WTC11 (cell line): ENCODE results near the gene CPB1. TPM values are rescaled to one million over a fixed set of nuclear protein-coding genes. Genes with fewer than 3 reads are reported as not detected.

Source experiments
- ATAC-seq: fragments of 200-7000 bp; cut with Tn5 transposase; 2 replicates; pipeline ENCODE4 v1.10.0; 2021; ENCODE audit warnings: mild to moderate bottlenecking, moderate library complexity
- CTCF ChIA-PET: fragments of 300-600 bp; sonication (Branson Sonifier 250); formaldehyde crosslinking; loops from one replicate; lab custom pipeline; 2021; ENCODE audit warnings: antibody characterized with exemption; lab: Charles Lee
- POLR2A ChIA-PET: fragments of 350-600 bp; sonication (Branson Sonifier 250); formaldehyde crosslinking; loops from one replicate; lab custom pipeline; 2021; ENCODE audit warnings: antibody characterized with exemption; lab: Charles Lee
- DNase-seq: peaks from one replicate; pipeline ENCODE4 v3.0.0; 2021; ENCODE audit warnings: low spot score
- H3K27ac Mint-ChIP-seq: 2 replicates; pipeline ENCODE4 v1.8.0; 2021; ENCODE audit warnings: mixed read lengths
- H3K27me3 Mint-ChIP-seq: 2 replicates; pipeline ENCODE4 v1.8.0; 2021; ENCODE audit warnings: low read depth, mild to moderate bottlenecking, moderate library complexity, mixed read lengths
- H3K36me3 Mint-ChIP-seq: 2 replicates; pipeline ENCODE4 v1.8.0; 2021; ENCODE audit warnings: mixed read lengths
- H3K4me1 Mint-ChIP-seq: 2 replicates; pipeline ENCODE4 v1.8.0; 2022; ENCODE audit warnings: mixed read lengths
- H3K4me3 Mint-ChIP-seq: 2 replicates; pipeline ENCODE4 v1.8.0; 2021; ENCODE audit warnings: mild to moderate bottlenecking, moderate library complexity, mixed read lengths
- H3K9me3 Mint-ChIP-seq: 2 replicates; pipeline ENCODE4 v1.8.0; 2021; ENCODE audit warnings: mixed read lengths
- HMGA2 ChIP-seq: fragments of 250-450 bp; sonication (Bioruptor Pico); IDR thresholded peaks from 2 replicates; pipeline ENCODE4 v1.4.0; 2021; ENCODE audit warnings: mild to moderate bottlenecking, moderate library complexity
- HMGXB4 ChIP-seq: sonication (generic); formaldehyde crosslinking; IDR thresholded peaks from 2 replicates; pipeline ENCODE4 v1.8.1; 2023; ENCODE audit warnings: mild to moderate bottlenecking, moderate library complexity, missing genetic modification reagents
- IRF1 ChIP-seq: sonication (generic); formaldehyde crosslinking; IDR thresholded peaks from 2 replicates; pipeline ENCODE4 v1.8.0; 2023; ENCODE audit warnings: missing genetic modification reagents
- JUN ChIP-seq: sonication (generic); formaldehyde crosslinking; IDR thresholded peaks from 2 replicates; pipeline ENCODE4 v1.8.0; 2023; ENCODE audit warnings: mild to moderate bottlenecking, missing genetic modification reagents
- MLX ChIP-seq: sonication (generic); formaldehyde crosslinking; IDR thresholded peaks from 2 replicates; pipeline ENCODE4 v1.8.1; 2023; ENCODE audit warnings: mild to moderate bottlenecking, missing genetic modification reagents, moderate library complexity
- NR3C1 ChIP-seq: sonication (generic); formaldehyde crosslinking; conservative IDR thresholded peaks from 2 replicates; pipeline ENCODE4 v1.8.1; 2023; ENCODE audit warnings: low read depth, mild to moderate bottlenecking, missing genetic modification reagents
- OVOL2 ChIP-seq: fragments of 250-450 bp; sonication (Bioruptor Pico); IDR thresholded peaks from 2 replicates; pipeline ENCODE4 v1.9.0; 2021; ENCODE audit warnings: mild to moderate bottlenecking, borderline replicate concordance
- TCF7 ChIP-seq: sonication (generic); formaldehyde crosslinking; IDR thresholded peaks from 2 replicates; pipeline ENCODE4 v1.8.0; 2022; ENCODE audit warnings: mild to moderate bottlenecking, low read depth, missing genetic modification reagents, moderate library complexity
- TP53 ChIP-seq: sonication (generic); formaldehyde crosslinking; IDR thresholded peaks from 2 replicates; pipeline ENCODE4 v1.8.1; 2023; ENCODE audit warnings: mild to moderate bottlenecking, missing genetic modification reagents
- ZNF263 ChIP-seq: sonication (generic); formaldehyde crosslinking; IDR thresholded peaks from 2 replicates; pipeline ENCODE4 v1.8.1; 2022; ENCODE audit warnings: low read depth, mild to moderate bottlenecking, moderate library complexity, missing genetic modification reagents
- ZNF512 ChIP-seq: sonication (generic); formaldehyde crosslinking; IDR thresholded peaks from 2 replicates; pipeline ENCODE4 v1.8.1; 2022; ENCODE audit warnings: missing genetic modification reagents, borderline replicate concordance
- ZNF671 ChIP-seq: fragments of 250-450 bp; sonication (Bioruptor Pico); IDR thresholded peaks from 2 replicates; pipeline ENCODE4 v1.8.0; 2021; ENCODE audit warnings: mild to moderate bottlenecking
- total RNA-seq: library from RNA; stranded (reverse); gene quantifications from 3 replicates; pipeline ENCODE4 v1.2.3, GENCODE V29; 2021
- TF ChIP-seq, protein P1 (sequence below): sonication (generic); formaldehyde crosslinking; IDR thresholded peaks from 2 replicates; pipeline ENCODE4 v1.8.1; 2022; ENCODE audit warnings: mild to moderate bottlenecking, missing genetic modification reagents, moderate library complexity, borderline replicate concordance
- TF ChIP-seq, protein P2 (sequence below): sonication (generic); formaldehyde crosslinking; IDR thresholded peaks from 2 replicates; pipeline ENCODE4 v1.8.0; 2023; ENCODE audit warnings: mild to moderate bottlenecking, missing genetic modification reagents
- TF ChIP-seq, protein P3 (sequence below): sonication (generic); formaldehyde crosslinking; IDR thresholded peaks from 2 replicates; pipeline ENCODE4 v1.8.1; 2023; ENCODE audit warnings: mild to moderate bottlenecking, missing genetic modification reagents, borderline replicate concordance
- TF ChIP-seq, protein P4 (sequence below): sonication (generic); formaldehyde crosslinking; IDR thresholded peaks from 2 replicates; pipeline ENCODE4 v1.8.0; 2022; ENCODE audit warnings: mild to moderate bottlenecking, missing genetic modification reagents

Gene CPB1
- total RNA-seq, 1 experiment from 2014 or later: 5.0 TPM

GRCh38 chr3:148863814-148864213 lies 36.2 kb downstream of the CPB1 start:
- ATAC-seq (no peak), DNase-seq (no peak)
- Mint-ChIP-seq H3K4me3 (no peak overlapping the region), H3K27me3 (no peaks in the 10 kb centered on the region), H3K9me3 (no peaks in the 10 kb centered on the region), H3K4me1 (no peaks in the 10 kb centered on the region), H3K27ac (no peak overlapping the region), H3K36me3 (no peaks in the 10 kb centered on the region)
- TF ChIP-seq ZNF671 (CRISPR knock-in tag) (no peak), JUN (CRISPR knock-in tag) (no peak), NR3C1 (CRISPR knock-in tag) (no peak), ZNF512 (CRISPR knock-in tag) (no peak), TCF7 (CRISPR knock-in tag) (no peak), IRF1 (CRISPR knock-in tag) (no peak), MLX (no peak)
- TF ChIP-seq, protein P1, sequence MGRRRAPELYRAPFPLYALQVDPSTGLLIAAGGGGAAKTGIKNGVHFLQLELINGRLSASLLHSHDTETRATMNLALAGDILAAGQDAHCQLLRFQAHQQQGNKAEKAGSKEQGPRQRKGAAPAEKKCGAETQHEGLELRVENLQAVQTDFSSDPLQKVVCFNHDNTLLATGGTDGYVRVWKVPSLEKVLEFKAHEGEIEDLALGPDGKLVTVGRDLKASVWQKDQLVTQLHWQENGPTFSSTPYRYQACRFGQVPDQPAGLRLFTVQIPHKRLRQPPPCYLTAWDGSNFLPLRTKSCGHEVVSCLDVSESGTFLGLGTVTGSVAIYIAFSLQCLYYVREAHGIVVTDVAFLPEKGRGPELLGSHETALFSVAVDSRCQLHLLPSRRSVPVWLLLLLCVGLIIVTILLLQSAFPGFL (CRISPR knock-in tag): no peak
- TF ChIP-seq, protein P2, sequence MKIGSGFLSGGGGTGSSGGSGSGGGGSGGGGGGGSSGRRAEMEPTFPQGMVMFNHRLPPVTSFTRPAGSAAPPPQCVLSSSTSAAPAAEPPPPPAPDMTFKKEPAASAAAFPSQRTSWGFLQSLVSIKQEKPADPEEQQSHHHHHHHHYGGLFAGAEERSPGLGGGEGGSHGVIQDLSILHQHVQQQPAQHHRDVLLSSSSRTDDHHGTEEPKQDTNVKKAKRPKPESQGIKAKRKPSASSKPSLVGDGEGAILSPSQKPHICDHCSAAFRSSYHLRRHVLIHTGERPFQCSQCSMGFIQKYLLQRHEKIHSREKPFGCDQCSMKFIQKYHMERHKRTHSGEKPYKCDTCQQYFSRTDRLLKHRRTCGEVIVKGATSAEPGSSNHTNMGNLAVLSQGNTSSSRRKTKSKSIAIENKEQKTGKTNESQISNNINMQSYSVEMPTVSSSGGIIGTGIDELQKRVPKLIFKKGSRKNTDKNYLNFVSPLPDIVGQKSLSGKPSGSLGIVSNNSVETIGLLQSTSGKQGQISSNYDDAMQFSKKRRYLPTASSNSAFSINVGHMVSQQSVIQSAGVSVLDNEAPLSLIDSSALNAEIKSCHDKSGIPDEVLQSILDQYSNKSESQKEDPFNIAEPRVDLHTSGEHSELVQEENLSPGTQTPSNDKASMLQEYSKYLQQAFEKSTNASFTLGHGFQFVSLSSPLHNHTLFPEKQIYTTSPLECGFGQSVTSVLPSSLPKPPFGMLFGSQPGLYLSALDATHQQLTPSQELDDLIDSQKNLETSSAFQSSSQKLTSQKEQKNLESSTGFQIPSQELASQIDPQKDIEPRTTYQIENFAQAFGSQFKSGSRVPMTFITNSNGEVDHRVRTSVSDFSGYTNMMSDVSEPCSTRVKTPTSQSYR (CRISPR knock-in tag): no peak
- TF ChIP-seq, protein P3, sequence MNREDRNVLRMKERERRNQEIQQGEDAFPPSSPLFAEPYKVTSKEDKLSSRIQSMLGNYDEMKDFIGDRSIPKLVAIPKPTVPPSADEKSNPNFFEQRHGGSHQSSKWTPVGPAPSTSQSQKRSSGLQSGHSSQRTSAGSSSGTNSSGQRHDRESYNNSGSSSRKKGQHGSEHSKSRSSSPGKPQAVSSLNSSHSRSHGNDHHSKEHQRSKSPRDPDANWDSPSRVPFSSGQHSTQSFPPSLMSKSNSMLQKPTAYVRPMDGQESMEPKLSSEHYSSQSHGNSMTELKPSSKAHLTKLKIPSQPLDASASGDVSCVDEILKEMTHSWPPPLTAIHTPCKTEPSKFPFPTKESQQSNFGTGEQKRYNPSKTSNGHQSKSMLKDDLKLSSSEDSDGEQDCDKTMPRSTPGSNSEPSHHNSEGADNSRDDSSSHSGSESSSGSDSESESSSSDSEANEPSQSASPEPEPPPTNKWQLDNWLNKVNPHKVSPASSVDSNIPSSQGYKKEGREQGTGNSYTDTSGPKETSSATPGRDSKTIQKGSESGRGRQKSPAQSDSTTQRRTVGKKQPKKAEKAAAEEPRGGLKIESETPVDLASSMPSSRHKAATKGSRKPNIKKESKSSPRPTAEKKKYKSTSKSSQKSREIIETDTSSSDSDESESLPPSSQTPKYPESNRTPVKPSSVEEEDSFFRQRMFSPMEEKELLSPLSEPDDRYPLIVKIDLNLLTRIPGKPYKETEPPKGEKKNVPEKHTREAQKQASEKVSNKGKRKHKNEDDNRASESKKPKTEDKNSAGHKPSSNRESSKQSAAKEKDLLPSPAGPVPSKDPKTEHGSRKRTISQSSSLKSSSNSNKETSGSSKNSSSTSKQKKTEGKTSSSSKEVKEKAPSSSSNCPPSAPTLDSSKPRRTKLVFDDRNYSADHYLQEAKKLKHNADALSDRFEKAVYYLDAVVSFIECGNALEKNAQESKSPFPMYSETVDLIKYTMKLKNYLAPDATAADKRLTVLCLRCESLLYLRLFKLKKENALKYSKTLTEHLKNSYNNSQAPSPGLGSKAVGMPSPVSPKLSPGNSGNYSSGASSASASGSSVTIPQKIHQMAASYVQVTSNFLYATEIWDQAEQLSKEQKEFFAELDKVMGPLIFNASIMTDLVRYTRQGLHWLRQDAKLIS (CRISPR knock-in tag): no peak
- CTCF ChIA-PET: interaction anchor here (2.5 to 3.4 kb wide), 2 partner anchors 79 to 137 kb away, joined by 7 to 19 read pairs; no protein-coding TSS in a partner anchor
- POLR2A ChIA-PET: no interaction called here

DNA sequence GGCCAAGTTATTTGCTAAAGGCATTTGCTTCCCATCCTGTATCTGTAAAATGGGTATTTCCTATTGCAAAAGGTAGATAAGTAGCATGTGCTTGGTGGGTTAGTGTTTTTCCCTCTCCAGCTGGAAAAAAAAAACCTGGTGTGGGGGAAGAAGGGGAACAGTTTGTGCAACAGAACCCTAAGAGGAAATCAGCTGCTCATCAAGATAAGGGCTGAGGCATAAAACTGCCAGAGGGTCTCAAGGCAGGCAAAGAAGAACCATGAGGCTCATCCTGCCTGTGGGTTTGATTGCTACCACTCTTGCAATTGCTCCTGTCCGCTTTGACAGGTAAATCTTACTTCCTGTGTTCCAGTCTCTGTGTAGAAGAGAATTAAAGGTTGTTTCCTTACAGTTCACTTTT lies 37.4 kb downstream of the CPB1 start, which contains the start of gene CPA3:
TSS of gene CPA3 (plus strand) at position 248 of the 400 bp plus-strand sequence. CDS start at position 260, 12 bp downstream.
- Mint-ChIP-seq H3K36me3 (no peaks in the 10 kb centered on the region), H3K9me3 (no peaks in the 10 kb centered on the region), H3K4me3 (no peak within 1 kb of the TSS), H3K27ac (no peak within 1 kb of the TSS), H3K27me3 (no peaks in the 10 kb centered on the region), H3K4me1 (no peaks in the 10 kb centered on the region)
- CTCF ChIA-PET: no interaction called here
- no peak for TF ChIP-seq HMGA2 (CRISPR knock-in tag)
- TF ChIP-seq HMGXB4 (CRISPR knock-in tag): no peak
- no peak for TF ChIP-seq ZNF263 (CRISPR knock-in tag)
- no peak for TF ChIP-seq OVOL2 (CRISPR knock-in tag)
- TF ChIP-seq, protein P4, sequence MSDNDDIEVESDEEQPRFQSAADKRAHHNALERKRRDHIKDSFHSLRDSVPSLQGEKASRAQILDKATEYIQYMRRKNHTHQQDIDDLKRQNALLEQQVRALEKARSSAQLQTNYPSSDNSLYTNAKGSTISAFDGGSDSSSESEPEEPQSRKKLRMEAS: no peak
- no peak for TF ChIP-seq JUN (CRISPR knock-in tag)
- no peak for TF ChIP-seq TCF7 (CRISPR knock-in tag)
- TF ChIP-seq TP53 (CRISPR knock-in tag): no peak
- ATAC-seq (no peak), DNase-seq (no peak)
- POLR2A ChIA-PET: no interaction called here
